Ishikawa (cell line): ENCODE measurements around the gene BMERB1.

ENCODE experiments used
- CEBPB ChIP-seq: IDR thresholded peaks from 2 replicates; pipeline ENCODE4 v1.6.1; 2012
- CREB1 ChIP-seq: IDR thresholded peaks from 2 replicates; pipeline ENCODE4 v1.6.1; 2012; ENCODE audit warnings: low read depth
- EGR1 ChIP-seq: IDR thresholded peaks from 2 replicates; pipeline ENCODE4 v1.6.1; 2012
- EP300 ChIP-seq: IDR thresholded peaks from 2 replicates; pipeline ENCODE4 v1.6.1; 2012; ENCODE audit warnings: borderline replicate concordance
- NFIC ChIP-seq: IDR thresholded peaks from 2 replicates; pipeline ENCODE4 v1.6.1; 2012
- RAD21 ChIP-seq: IDR thresholded peaks from 2 replicates; pipeline ENCODE4 v1.6.1; 2012; ENCODE audit warnings: low read depth
- TAF1 ChIP-seq: IDR thresholded peaks from 2 replicates; pipeline ENCODE4 v1.6.1; 2012; ENCODE audit warnings: low read depth, mild to moderate bottlenecking
- TCF12 ChIP-seq: IDR thresholded peaks from 2 replicates; pipeline ENCODE4 v1.6.1; 2012; ENCODE audit warnings: low read depth
- TEAD4 ChIP-seq: IDR thresholded peaks from 2 replicates; pipeline ENCODE4 v1.6.1; 2012
- YY1 ChIP-seq: IDR thresholded peaks from 2 replicates; pipeline ENCODE4 v1.6.1; 2012; ENCODE audit warnings: low read depth
- ZBTB7A ChIP-seq: IDR thresholded peaks from 2 replicates; pipeline ENCODE4 v1.6.1; 2012; ENCODE audit warnings: low read depth
- TF ChIP-seq, protein P1 (sequence below): IDR thresholded peaks from 2 replicates; pipeline ENCODE4 v1.6.1; 2012
- TF ChIP-seq, protein P2 (sequence below): IDR thresholded peaks from 2 replicates; pipeline ENCODE4 v1.6.1; 2012
- TF ChIP-seq, protein P3 (sequence below): IDR thresholded peaks from 2 replicates; pipeline ENCODE4 v1.6.1; 2012; ENCODE audit warnings: low read depth, mild to moderate bottlenecking

DNA sequence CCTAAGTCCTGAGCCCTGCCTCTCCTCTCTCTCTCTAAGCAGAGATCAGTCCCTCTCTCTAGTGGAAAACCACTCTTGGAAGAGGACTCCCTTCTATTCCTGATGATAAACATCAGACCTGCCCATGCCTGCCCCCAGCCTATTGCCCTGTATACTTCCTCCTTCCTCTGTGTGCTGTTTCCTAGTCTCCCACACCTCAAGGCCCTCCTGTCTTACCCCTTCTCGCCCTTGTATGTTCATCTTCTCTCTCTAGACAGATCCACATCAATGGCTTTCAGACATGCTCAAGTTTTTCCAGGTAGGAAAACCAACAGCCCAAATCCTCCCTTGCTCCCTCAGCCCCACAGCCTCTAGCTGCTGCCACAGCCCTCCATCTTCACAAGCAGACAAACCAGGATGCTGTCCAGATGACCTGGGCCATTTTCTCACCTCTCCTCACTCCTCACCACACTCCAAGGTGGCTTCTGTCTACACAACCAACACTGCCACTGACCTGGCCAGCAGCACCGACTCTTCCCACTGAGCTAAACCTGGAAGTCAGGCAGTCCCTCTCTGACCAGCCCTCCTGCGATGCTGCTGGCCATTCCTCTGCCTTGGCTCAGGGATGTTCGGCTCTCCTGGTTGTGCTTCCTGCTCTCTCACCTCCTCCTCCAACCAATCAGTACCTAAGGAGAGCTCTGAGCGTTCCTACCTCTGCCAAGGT is 172.3 kb downstream of the BMERB1 start:
- TF ChIP-seq CREB1 (no peak), ZBTB7A (no peak), TAF1 (no peak), EP300 (no peak), CEBPB (no peak), YY1 (no peak), RAD21 (no peak), TCF12 (no peak), EGR1 (no peak), NFIC (no peak), TEAD4 (no peak)
- TF ChIP-seq, protein P1, sequence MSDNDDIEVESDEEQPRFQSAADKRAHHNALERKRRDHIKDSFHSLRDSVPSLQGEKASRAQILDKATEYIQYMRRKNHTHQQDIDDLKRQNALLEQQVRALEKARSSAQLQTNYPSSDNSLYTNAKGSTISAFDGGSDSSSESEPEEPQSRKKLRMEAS = no peak
- TF ChIP-seq, protein P2, sequence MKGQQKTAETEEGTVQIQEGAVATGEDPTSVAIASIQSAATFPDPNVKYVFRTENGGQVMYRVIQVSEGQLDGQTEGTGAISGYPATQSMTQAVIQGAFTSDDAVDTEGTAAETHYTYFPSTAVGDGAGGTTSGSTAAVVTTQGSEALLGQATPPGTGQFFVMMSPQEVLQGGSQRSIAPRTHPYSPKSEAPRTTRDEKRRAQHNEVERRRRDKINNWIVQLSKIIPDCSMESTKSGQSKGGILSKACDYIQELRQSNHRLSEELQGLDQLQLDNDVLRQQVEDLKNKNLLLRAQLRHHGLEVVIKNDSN = no peak
- TF ChIP-seq, protein P3, sequence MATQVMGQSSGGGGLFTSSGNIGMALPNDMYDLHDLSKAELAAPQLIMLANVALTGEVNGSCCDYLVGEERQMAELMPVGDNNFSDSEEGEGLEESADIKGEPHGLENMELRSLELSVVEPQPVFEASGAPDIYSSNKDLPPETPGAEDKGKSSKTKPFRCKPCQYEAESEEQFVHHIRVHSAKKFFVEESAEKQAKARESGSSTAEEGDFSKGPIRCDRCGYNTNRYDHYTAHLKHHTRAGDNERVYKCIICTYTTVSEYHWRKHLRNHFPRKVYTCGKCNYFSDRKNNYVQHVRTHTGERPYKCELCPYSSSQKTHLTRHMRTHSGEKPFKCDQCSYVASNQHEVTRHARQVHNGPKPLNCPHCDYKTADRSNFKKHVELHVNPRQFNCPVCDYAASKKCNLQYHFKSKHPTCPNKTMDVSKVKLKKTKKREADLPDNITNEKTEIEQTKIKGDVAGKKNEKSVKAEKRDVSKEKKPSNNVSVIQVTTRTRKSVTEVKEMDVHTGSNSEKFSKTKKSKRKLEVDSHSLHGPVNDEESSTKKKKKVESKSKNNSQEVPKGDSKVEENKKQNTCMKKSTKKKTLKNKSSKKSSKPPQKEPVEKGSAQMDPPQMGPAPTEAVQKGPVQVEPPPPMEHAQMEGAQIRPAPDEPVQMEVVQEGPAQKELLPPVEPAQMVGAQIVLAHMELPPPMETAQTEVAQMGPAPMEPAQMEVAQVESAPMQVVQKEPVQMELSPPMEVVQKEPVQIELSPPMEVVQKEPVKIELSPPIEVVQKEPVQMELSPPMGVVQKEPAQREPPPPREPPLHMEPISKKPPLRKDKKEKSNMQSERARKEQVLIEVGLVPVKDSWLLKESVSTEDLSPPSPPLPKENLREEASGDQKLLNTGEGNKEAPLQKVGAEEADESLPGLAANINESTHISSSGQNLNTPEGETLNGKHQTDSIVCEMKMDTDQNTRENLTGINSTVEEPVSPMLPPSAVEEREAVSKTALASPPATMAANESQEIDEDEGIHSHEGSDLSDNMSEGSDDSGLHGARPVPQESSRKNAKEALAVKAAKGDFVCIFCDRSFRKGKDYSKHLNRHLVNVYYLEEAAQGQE = no peak
